ENCODE measurements around the gene JAG1.

GRCh38 chr20:10713161-10713560, 39.4 kb upstream of the JAG1 start:
- TF ChIP-seq EZH2phosphoT487 (IDR thresholded peaks at IDR 0.05; ENCODE audit: insufficient read depth, low read depth), result no peak
- TF ChIP-seq EZH2 (IDR thresholded peaks at IDR 0.05; ENCODE audit: insufficient read depth, poor library complexity, severe bottlenecking), result no peak

All from GM23248 (cell line).